ENCODE results near the gene OR52D1. TPM values are rescaled to one million over a fixed set of nuclear protein-coding genes. Genes with fewer than 3 reads are reported as not detected.

OR52D1 gene
- total RNA-seq: not detected

GRCh38 chr11:5488385-5488784, at the start of gene OR52D1:
Gene OR52D1 (plus strand): TSS chr11:5488685. CDS start chr11:5488707, 22 bp downstream.

GRCh38 chr11:5441414-5441813, 47.1 kb upstream of the OR52D1 start, which contains the start of gene OR51I1:
Gene OR51I1 (minus strand): TSS chr11:5441514. CDS start chr11:5441514, 0 bp downstream.

GRCh38 chr11:5449023-5449422, 39.5 kb upstream of the OR52D1 start, which contains the start of gene OR51I2:
Gene OR51I2 (plus strand): TSS chr11:5449323. CDS start chr11:5453489, 4,166 bp downstream.

GRCh38 chr11:5509803-5510202, 21.3 kb downstream of the OR52D1 start, which contains the start of gene UBQLN3:
Gene UBQLN3 (minus strand): TSS chr11:5509957. CDS start chr11:5509558, 399 bp downstream.

GRCh38 chr11:5516599-5516998, 28.1 kb downstream of the OR52D1 start, which contains the start of gene UBQLNL:
Gene UBQLNL (minus strand): TSS chr11:5516699. CDS start chr11:5516441, 258 bp downstream.

Other genes starting within 250 kb of the OR52D1 start
- gene HBG1, start 238.8 kb upstream of the OR52D1 start, total RNA-seq: 0.63 TPM
- 464 TPM for gene HBG2, start 233.9 kb upstream of the OR52D1 start, total RNA-seq
- gene HBE1, start 218.7 kb upstream of the OR52D1 start, total RNA-seq: 3.8 TPM
- gene OR51B4, start 186.7 kb upstream of the OR52D1 start, total RNA-seq: 0.94 TPM
- 2.2 TPM for gene OR51B2, start 164.4 kb upstream of the OR52D1 start, total RNA-seq
- gene OR51B5, start 145.2 kb upstream of the OR52D1 start, total RNA-seq: 3.1 TPM
- gene OR51B6, start 137.2 kb upstream of the OR52D1 start, total RNA-seq: not detected
- not detected for gene OR51M1, start 104.9 kb upstream of the OR52D1 start, total RNA-seq
- not detected for gene OR51Q1, start 66.6 kb upstream of the OR52D1 start, total RNA-seq
- gene OR51I1, start 47.2 kb upstream of the OR52D1 start, total RNA-seq: 2.5 TPM
- gene OR51I2, start 39.4 kb upstream of the OR52D1 start, total RNA-seq: not detected
- 1.3 TPM for gene UBQLN3, start 21.3 kb downstream of the OR52D1 start, total RNA-seq
- 1.9 TPM for gene UBQLNL, start 28.0 kb downstream of the OR52D1 start, total RNA-seq
- gene OR52H1, start 59.9 kb downstream of the OR52D1 start, total RNA-seq: 3.8 TPM
- gene OR52B6, start 92.2 kb downstream of the OR52D1 start, total RNA-seq: not detected
- gene TRIM6, start 108.0 kb downstream of the OR52D1 start, total RNA-seq: 0.31 TPM
- 1.6 TPM for gene TRIM34, start 136.3 kb downstream of the OR52D1 start, total RNA-seq
- gene TRIM5, start 196.4 kb downstream of the OR52D1 start, total RNA-seq: 6.6 TPM
- 20.7 TPM for gene TRIM22, start 201.1 kb downstream of the OR52D1 start, total RNA-seq
- not detected for gene OR56B1, start 247.8 kb downstream of the OR52D1 start, total RNA-seq